Aorta (tissue), 5 donors: Measurements from ENCODE around the gene MFRP. TPM values are rescaled to one million over a fixed set of nuclear protein-coding genes. Genes with fewer than 3 reads are reported as not detected.
A peak's percentile ranks its signal among the peaks of the same experiment; 100 is the strongest.

Experiments
- ATAC-seq: fragments of 200-7000 bp; cut with Tn5 transposase; one replicate; pipeline ENCODE4 v1.9.1; 2022; ENCODE audit warnings: moderate library complexity; ENCODE audit not compliant: low FRiP score
- DNase-seq, 2 donors: peaks; one replicate each; pipeline ENCODE4 v3.0.0-alpha.2; 2020
- H3K27ac ChIP-seq, 2 donors: one replicate each; pipeline ENCODE4 v1.5.1; 2013; ENCODE audit warnings: low read length in 2 of 2, mild to moderate bottlenecking in 2 of 2, moderate library complexity in 2 of 2, control low read depth in 1 of 2, inconsistent platforms in 1 of 2, low read depth in 1 of 2
- H3K27me3 ChIP-seq, 2 donors: one replicate each; pipeline ENCODE4 v1.6.1; 2013; ENCODE audit warnings: control low read depth in 1 of 2, low read length in 1 of 2, mild to moderate bottlenecking in 1 of 2, moderate library complexity in 1 of 2; ENCODE audit not compliant: insufficient read depth in 2 of 2, control insufficient read depth in 1 of 2
- H3K36me3 ChIP-seq, 2 donors: one replicate each; pipeline ENCODE4 v1.6.1; 2013; ENCODE audit warnings: control low read depth in 1 of 2, low read length in 1 of 2, mild to moderate bottlenecking in 1 of 2; ENCODE audit not compliant: insufficient read depth in 2 of 2, control insufficient read depth in 1 of 2
- H3K4me1 ChIP-seq, 2 donors: one replicate each; pipeline ENCODE4 v1.6.1; 2013; ENCODE audit warnings: low read length in 2 of 2, control low read depth in 1 of 2, mild to moderate bottlenecking in 1 of 2, moderate library complexity in 1 of 2; ENCODE audit not compliant: insufficient read depth in 2 of 2, control insufficient read depth in 1 of 2
- H3K4me3 ChIP-seq, 2 donors: one replicate each; pipeline ENCODE4 v1.5.1; 2013; ENCODE audit warnings: low read length in 2 of 2, control low read depth in 1 of 2, mild to moderate bottlenecking in 1 of 2
- H3K9me3 ChIP-seq: one replicate; pipeline ENCODE4 v1.6.1; 2013; ENCODE audit warnings: mild to moderate bottlenecking, low read length; ENCODE audit not compliant: control insufficient read depth
- WGBS, 2 donors: extraction: QIAGEN DNeasy Blood & Tissue Kit; methylation state at CpG; one replicate each; pipeline ENCODE4 v1.1.7; 2013; 5-methylcytosine and 5-hydroxymethylcytosine counted together
- intact Hi-C, 2 donors: fragments of 100-400 bp; cut with DNase I; formaldehyde crosslinking; loops; one replicate each; pipeline versions ENCODE4 v1.14.2 to v1.15.0; 2022
- polyA plus RNA-seq, 2 donors: library from polyadenylated mRNA; stranded (reverse); fragments of 200-250 nt; gene quantifications; one replicate each; pipeline ENCODE4 v1.2.3, GENCODE V29; 2013
- total RNA-seq, 2 donors: library from RNA; stranded (reverse); fragmentation: NEBNext Ultra II Directional; extraction: Animal tissue kit (Norgen Biotek cat#: 25700); gene quantifications; one replicate each; pipeline ENCODE4 v1.2.1, GENCODE V29; 2021
- donor health status: healthy with polysubstance abuse.
- donor health status: Bipolar disorder and iron deficiency.
- donor health status: DM: no; HTN: no; CAD: no.
- donor health status: DM: no; HTN: no; CAD: no.
- donor health status: DM: yes; HTN: yes; CAD: no.

MFRP gene
- total and polyA plus RNA-seq, 4 donors, result not detected

DNA sequence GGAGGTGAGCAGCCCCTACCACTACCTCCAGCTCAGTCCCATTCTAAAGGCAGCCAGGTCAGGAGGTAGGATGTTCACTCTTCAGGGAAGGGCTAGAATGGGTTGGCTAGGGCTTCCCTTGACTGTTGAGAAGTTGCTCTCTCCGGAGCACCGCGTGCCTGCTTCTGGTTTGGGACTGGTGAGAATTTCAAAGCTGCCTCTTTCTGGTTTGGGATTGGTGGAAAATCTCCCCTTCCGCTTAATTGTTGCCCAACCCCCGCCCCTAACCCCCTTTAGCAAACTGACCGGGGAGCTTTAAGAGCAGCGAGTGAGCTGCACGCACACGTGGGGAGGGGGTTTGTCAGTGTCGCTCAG lies 34.3 kb upstream of the MFRP start:
- Histone ChIP-seq H3K36me3 (no peaks in the 10 kb centered on the region), H3K9me3 (no peaks in the 10 kb centered on the region), H3K4me1 (no peaks in the 10 kb centered on the region), H3K27ac (no peak overlapping the region), H3K4me3 (no peak overlapping the region), H3K27me3 (no peaks in the 10 kb centered on the region)
- no peak for DNase-seq
- intact Hi-C loops, result loop anchor here (5.0 to 10.0 kb wide), 2 partner anchors 91 to 94 kb away; no protein-coding TSS in a partner anchor
- WGBS, 2 donors, result 17 to 24% methylated on average over 10 of the region's 10 CpGs
- ATAC-seq, result no peak

DNA sequence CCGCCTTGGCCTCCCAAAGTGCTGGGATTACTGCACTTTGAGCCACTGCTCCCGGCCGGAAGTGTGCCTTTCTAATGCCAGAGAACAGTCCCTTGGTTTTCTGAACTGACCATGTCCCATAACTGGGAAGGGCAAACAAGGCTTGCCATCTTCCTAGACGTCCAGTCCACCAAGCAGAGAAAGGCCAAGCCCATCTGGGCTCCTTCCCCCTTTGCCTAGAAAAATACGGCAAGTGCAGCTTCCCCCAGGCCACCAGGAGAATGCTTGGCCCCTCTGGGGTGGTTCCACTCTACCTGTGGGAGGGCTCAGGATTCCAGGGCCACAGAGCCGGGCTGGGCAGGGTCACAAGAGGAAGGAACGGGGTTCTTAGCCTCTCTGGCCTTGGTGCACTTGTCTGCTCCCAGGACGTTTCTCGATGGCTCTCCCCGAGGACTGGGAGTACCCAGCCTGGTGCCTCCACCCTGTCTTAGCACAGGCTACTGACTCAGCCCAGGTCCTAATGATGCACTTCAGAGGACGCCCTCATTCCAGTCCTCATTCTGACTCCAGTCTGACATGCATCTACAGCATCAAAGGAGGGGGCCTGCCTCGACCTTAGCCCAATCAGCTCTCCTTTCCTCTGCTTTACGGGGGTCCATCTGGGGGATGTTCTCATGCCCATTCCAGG lies 33.8 kb upstream of the MFRP start:
- no peaks in the 10 kb centered on the region for H3K9me3 ChIP-seq
- DNase-seq (no peak), ATAC-seq (no peak)
- H3K36me3 ChIP-seq, result no peaks in the 10 kb centered on the region
- H3K4me3 ChIP-seq, result no peak overlapping the region
- no peak overlapping the region for H3K27ac ChIP-seq
- H3K4me1 ChIP-seq, result no peaks in the 10 kb centered on the region
- WGBS, 2 donors, result 87% methylated on average over 13 of the region's 13 CpGs
- H3K27me3 ChIP-seq, result no peaks in the 10 kb centered on the region
- intact Hi-C loops, result loop anchor here (5.0 to 10.0 kb wide), 2 partner anchors 92 to 95 kb away; no protein-coding TSS in a partner anchor

- H3K4me3 ChIP-seq, result no peak overlapping the region
- DNase-seq (no peak), ATAC-seq (no peak)
- no peaks in the 10 kb centered on the region for H3K36me3 ChIP-seq
- WGBS, 2 donors, result 57 to 70% methylated on average over 9 to 10 of the region's 10 CpGs
- H3K9me3 ChIP-seq, result no peaks in the 10 kb centered on the region
- intact Hi-C loops, result no loop called here
- H3K4me1 ChIP-seq, result no peaks in the 10 kb centered on the region
- H3K27me3 ChIP-seq, result no peaks in the 10 kb centered on the region
- H3K27ac ChIP-seq, result no peak overlapping the region
These were observed 32.5 kb upstream of the MFRP start for GRCh38 chr11:119378851-119379465.

- WGBS, 2 donors, result 75 to 87% methylated on average over 6 of the region's 6 CpGs
- intact Hi-C loops, result no loop called here
- no peak overlapping the region for H3K4me3 ChIP-seq
- H3K36me3 ChIP-seq, result no peaks in the 10 kb centered on the region
- no peak overlapping the region for H3K27ac ChIP-seq
- no peak for DNase-seq
- no peak for ATAC-seq
- no peaks in the 10 kb centered on the region for H3K27me3 ChIP-seq
- no peaks in the 10 kb centered on the region for H3K9me3 ChIP-seq
- no peaks in the 10 kb centered on the region for H3K4me1 ChIP-seq
These were observed 31.6 kb upstream of the MFRP start for GRCh38 chr11:119377961-119378667.

GRCh38 chr11:119377112-119377901 lies 30.8 kb upstream of the MFRP start:
- Histone ChIP-seq H3K9me3 (no peaks in the 10 kb centered on the region), H3K4me1 (no peaks in the 10 kb centered on the region), H3K36me3 (no peaks in the 10 kb centered on the region), H3K4me3 (no peak overlapping the region), H3K27me3 (no peaks in the 10 kb centered on the region), H3K27ac (no peak overlapping the region)
- intact Hi-C loops, result no loop called here
- 67 to 70% methylated on average over 12 of the region's 12 CpGs for WGBS, 2 donors
- ATAC-seq (no peak), DNase-seq (no peak)

GRCh38 chr11:119376197-119376847 lies 29.8 kb upstream of the MFRP start:
- H3K27ac ChIP-seq, result peak overlapping the region in 1 of 2 donors; percentile 4
- intact Hi-C loops, result no loop called here
- no peak for DNase-seq
- H3K9me3 ChIP-seq, result no peaks in the 10 kb centered on the region
- H3K36me3 ChIP-seq, result no peaks in the 10 kb centered on the region
- WGBS, 2 donors, result 38 to 45% methylated on average over 11 of the region's 11 CpGs
- H3K27me3 ChIP-seq, result no peaks in the 10 kb centered on the region
- ATAC-seq, result peak; percentile 3
- no peaks in the 10 kb centered on the region for H3K4me1 ChIP-seq
- H3K4me3 ChIP-seq, result no peak overlapping the region

- Histone ChIP-seq H3K27ac (peak overlapping the region in 1 of 2 donors; percentile 4), H3K27me3 (no peaks in the 10 kb centered on the region), H3K4me1 (peaks cover 0 to under 1% of the 10 kb centered on the region in 2 donors), H3K36me3 (no peaks in the 10 kb centered on the region), H3K4me3 (no peak overlapping the region), H3K9me3 (no peaks in the 10 kb centered on the region)
- 23 to 25% methylated on average over 14 of the region's 14 CpGs for WGBS, 2 donors
- intact Hi-C loops, result no loop called here
- DNase-seq, result peak; percentile 75 to 92
- ATAC-seq, result peak; percentile 59
These were observed 29.1 kb upstream of the MFRP start for GRCh38 chr11:119375337-119376196.
